Osteoblast (primary cell): ENCODE results near the gene ABTB1. TPM values are rescaled to one million over a fixed set of nuclear protein-coding genes. Genes with fewer than 3 reads are reported as not detected.

Experiments
- DNase-seq: peaks from one replicate; pipeline ENCODE4 v3.0.0; 2011; ENCODE audit warnings: low spot score, mixed read lengths; ENCODE audit not compliant: insufficient read length; ENCODE audit errors: missing footprints
- H2AFZ ChIP-seq: 2 replicates; pipeline ENCODE4 v1.6.0; 2011; ENCODE audit warnings: mild to moderate bottlenecking, low read length
- H3K27ac ChIP-seq: 2 replicates; pipeline ENCODE4 v1.5.1; 2011; ENCODE audit warnings: mild to moderate bottlenecking, low read depth, low read length, moderate library complexity
- H3K27me3 ChIP-seq: 2 replicates; pipeline ENCODE4 v1.6.0; 2012; ENCODE audit warnings: mild to moderate bottlenecking, control low read depth, inconsistent platforms, low read length, moderate library complexity; ENCODE audit not compliant: insufficient read depth
- H3K36me3 ChIP-seq: 2 replicates; pipeline ENCODE4 v1.5.1; 2011; ENCODE audit warnings: mild to moderate bottlenecking, low read length, control low read depth, moderate library complexity; ENCODE audit not compliant: insufficient read depth
- H3K4me1 ChIP-seq: 2 replicates; pipeline ENCODE4 v1.5.1; 2011; ENCODE audit warnings: mild to moderate bottlenecking, low read length, control low read depth, moderate library complexity; ENCODE audit not compliant: insufficient read depth
- H3K4me2 ChIP-seq: 2 replicates; pipeline ENCODE4 v1.6.0; 2011; ENCODE audit warnings: mild to moderate bottlenecking, low read length; ENCODE audit not compliant: insufficient read depth
- H3K4me3 ChIP-seq: fragments of 200-600 bp; sonication (generic); 3 replicates; pipeline ENCODE4 v1.5.1; 2012; ENCODE audit warnings: mild to moderate bottlenecking, low read length, inconsistent platforms; ENCODE audit not compliant: insufficient read depth
- H3K79me2 ChIP-seq: 2 replicates; pipeline ENCODE4 v1.6.0; 2012; ENCODE audit warnings: mild to moderate bottlenecking, low read length, control low read depth, inconsistent platforms; ENCODE audit not compliant: insufficient read depth
- H3K9me3 ChIP-seq: 2 replicates; pipeline ENCODE4 v1.5.1; 2011; ENCODE audit warnings: low read depth, low read length, control low read depth
- H4K20me1 ChIP-seq: 2 replicates; pipeline ENCODE4 v1.6.0; 2012; ENCODE audit warnings: mild to moderate bottlenecking, low read length, control low read depth; ENCODE audit not compliant: insufficient read depth
- CTCF ChIP-seq: IDR thresholded peaks from 2 replicates; pipeline ENCODE4 v1.5.1; 2011; ENCODE audit warnings: mild to moderate bottlenecking, low read depth, low read length, moderate library complexity; ENCODE audit errors: extremely low read depth
- total RNA-seq: library from RNA; depleted of rRNA; stranded (reverse); fragments of >200 nt; gene quantifications from 2 replicates; pipeline ENCODE4 v1.2.3, GENCODE V29; 2012

The ABTB1 gene
- total RNA-seq = 14.7 and 17.7 TPM in 2 replicates

- Histone ChIP-seq H3K4me1 (peaks cover 5% of the 10 kb centered on the region), H3K4me2 (peak within 1 kb of the TSS; percentile 85), H2AFZ (peak within 1 kb of the TSS; percentile 82), H3K27ac (peak within 1 kb of the TSS; percentile 60), H3K36me3 (peaks cover 4% of the 10 kb centered on the region), H3K9me3 (no peaks in the 10 kb centered on the region), H3K27me3 (no peaks in the 10 kb centered on the region), H3K4me3 (peak within 1 kb of the TSS; percentile 86), H4K20me1 (no peaks in the 10 kb centered on the region), H3K79me2 (no peaks in the 10 kb centered on the region)
- no peak for TF ChIP-seq CTCF
- peak; percentile 100 for DNase-seq
These were observed at the start of gene ABTB1 for GRCh38 chr3:127672429-127673190. TSS of gene ABTB1 (plus strand) at chr3:127672952. CDS start at chr3:127673026, 74 bp downstream.

GRCh38 chr3:127624063-127624462, 48.7 kb upstream of the ABTB1 start:
- Histone ChIP-seq H4K20me1 (no peaks in the 10 kb centered on the region), H3K27me3 (peaks cover 28% of the 10 kb centered on the region), H3K9me3 (no peaks in the 10 kb centered on the region), H3K4me3 (no peak overlapping the region), H3K79me2 (no peaks in the 10 kb centered on the region), H2AFZ (no peak overlapping the region), H3K36me3 (peaks cover 9% of the 10 kb centered on the region), H3K4me1 (no peaks in the 10 kb centered on the region), H3K27ac (no peak overlapping the region), H3K4me2 (no peak overlapping the region)
- no peak for TF ChIP-seq CTCF
- DNase-seq = no peak

GRCh38 chr3:127625821-127626220, 46.9 kb upstream of the ABTB1 start:
- TF ChIP-seq CTCF = no peak
- no peak overlapping the region for H3K27ac ChIP-seq
- H3K4me2 ChIP-seq = no peak overlapping the region
- no peaks in the 10 kb centered on the region for H4K20me1 ChIP-seq
- peaks cover 9% of the 10 kb centered on the region for H3K36me3 ChIP-seq
- no peaks in the 10 kb centered on the region for H3K79me2 ChIP-seq
- no peak for DNase-seq
- H3K27me3 ChIP-seq = peaks cover 44% of the 10 kb centered on the region
- H3K9me3 ChIP-seq = no peaks in the 10 kb centered on the region
- H2AFZ ChIP-seq = no peak overlapping the region
- H3K4me3 ChIP-seq = no peak overlapping the region
- H3K4me1 ChIP-seq = peaks cover 2% of the 10 kb centered on the region

GRCh38 chr3:127628426-127628787, 44.3 kb upstream of the ABTB1 start:
- peak overlapping the region; percentile 28 for H3K4me2 ChIP-seq
- TF ChIP-seq CTCF = no peak
- peaks cover 64% of the 10 kb centered on the region for H3K27me3 ChIP-seq

More at GRCh38 chr3:127628426-127628787, 44.3 kb upstream of the ABTB1 start:
- H3K4me3 ChIP-seq = no peak overlapping the region
- H3K9me3 ChIP-seq = no peaks in the 10 kb centered on the region
- no peaks in the 10 kb centered on the region for H4K20me1 ChIP-seq
- DNase-seq = peak; percentile 56
- H3K36me3 ChIP-seq = no peaks in the 10 kb centered on the region
- no peak overlapping the region for H3K27ac ChIP-seq
- H3K4me1 ChIP-seq = peaks cover 2% of the 10 kb centered on the region
- no peaks in the 10 kb centered on the region for H3K79me2 ChIP-seq
- H2AFZ ChIP-seq = no peak overlapping the region
